Hematopoietic multipotent progenitor cell (in vitro differentiated cells): Measurements from ENCODE around the gene NECAP2. TPM values are rescaled to one million over a fixed set of nuclear protein-coding genes. Genes with fewer than 3 reads are reported as not detected.
"Not testable (repeated sequence)": the region's sequence is repeated elsewhere in the genome, so short reads cannot be mapped to it uniquely, and the experiment has no call there.

Experiments used
- DNase-seq, 3 donors: peaks; one replicate each; pipeline ENCODE4 v3.0.0-alpha.2; 2011 to 2015; ENCODE audit warnings: low read depth in 2 of 3, low spot score in 2 of 3
- total RNA-seq: library from RNA; depleted of rRNA; stranded (reverse); fragments of >200 nt; gene quantifications from one replicate; pipeline ENCODE4 v1.2.3, GENCODE V29; 2012

The NECAP2 gene
- total RNA-seq, 1 donor: 69.5 TPM

DNA sequence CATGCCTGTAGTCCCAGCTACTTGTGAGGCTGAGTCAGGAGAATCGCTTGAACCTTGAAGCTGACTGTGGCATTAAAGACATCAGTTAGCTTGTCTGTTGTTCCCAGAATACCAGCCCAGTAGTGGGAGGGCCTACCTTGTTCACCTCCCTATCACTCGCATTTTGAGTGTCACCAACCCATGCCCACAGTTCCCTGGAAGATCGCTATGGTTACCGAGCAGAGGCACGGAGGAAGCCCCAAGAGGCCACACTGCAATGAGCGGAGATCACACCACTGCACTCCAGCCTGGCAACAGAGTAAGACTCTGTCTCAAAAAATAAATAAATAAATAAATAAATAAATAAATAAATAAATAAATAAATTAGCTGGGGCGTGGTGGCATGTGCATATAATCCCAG, 52.4 kb downstream of the NECAP2 start:
- DNase-seq: not testable (repeated sequence)

DNA sequence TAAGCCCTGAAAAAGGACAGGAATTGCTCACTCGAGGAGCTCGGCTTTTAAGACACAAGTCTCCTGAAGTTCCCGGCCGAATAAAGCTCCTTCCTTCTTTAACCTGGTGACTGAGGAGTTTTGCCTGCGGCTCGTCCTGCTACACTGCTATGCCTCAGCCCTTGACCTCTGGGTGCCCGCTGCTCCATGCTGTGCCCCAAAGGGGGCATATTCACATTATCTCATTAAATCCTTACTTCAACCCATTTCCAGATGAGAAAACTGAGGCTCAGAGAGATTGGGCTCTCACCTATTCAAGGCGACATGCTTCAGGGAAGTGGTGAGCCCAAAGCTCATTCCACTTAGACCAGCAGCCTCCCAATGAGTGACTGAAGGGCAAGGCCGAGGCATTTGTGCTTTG, 53.2 kb downstream of the NECAP2 start:
- not testable (repeated sequence) for DNase-seq

DNA sequence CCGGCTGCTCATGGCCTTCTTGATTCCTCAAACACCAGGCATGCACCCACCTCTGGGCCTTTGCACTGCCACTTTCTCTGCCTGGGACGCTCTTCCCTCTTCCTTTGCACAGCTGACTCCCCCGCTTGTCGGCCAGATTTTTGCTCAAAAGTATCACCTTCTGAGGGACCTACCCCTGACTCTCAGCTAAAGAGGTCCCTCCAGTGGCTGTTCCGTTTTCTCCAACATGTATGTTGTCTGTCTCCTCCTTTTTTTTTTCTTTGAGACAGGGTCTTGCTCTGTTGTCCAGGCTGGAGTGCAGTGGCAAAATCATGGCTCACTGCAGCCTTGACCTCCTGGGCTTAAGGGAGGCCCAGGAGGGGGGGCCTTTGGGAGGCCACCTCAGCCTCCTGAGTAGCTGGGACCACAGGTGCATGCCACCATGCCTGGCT, 57.0 kb downstream of the NECAP2 start:
- DNase-seq: peak in 1 of 3 donors; percentile 21

DNA sequence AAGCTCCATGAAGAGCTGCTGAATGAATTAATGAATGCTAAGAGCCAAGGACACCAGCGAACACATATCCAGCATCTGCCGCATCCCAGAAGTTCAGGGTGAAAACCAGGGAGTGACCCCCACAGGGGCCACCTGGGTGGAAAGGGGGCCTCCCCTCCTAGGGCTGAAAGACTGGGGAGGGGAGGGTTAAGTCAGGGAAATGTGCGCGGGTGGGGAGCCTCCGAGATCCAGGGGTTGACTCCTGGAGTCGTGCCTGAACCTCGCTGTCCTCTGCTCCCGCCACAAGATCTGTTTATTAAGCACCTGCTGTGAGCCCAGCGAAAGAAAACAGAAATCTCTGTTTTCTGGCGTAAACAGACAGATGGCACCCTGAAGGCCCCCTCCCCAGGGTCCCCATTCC, 57.5 kb downstream of the NECAP2 start:
- not testable (repeated sequence) for DNase-seq

DNA sequence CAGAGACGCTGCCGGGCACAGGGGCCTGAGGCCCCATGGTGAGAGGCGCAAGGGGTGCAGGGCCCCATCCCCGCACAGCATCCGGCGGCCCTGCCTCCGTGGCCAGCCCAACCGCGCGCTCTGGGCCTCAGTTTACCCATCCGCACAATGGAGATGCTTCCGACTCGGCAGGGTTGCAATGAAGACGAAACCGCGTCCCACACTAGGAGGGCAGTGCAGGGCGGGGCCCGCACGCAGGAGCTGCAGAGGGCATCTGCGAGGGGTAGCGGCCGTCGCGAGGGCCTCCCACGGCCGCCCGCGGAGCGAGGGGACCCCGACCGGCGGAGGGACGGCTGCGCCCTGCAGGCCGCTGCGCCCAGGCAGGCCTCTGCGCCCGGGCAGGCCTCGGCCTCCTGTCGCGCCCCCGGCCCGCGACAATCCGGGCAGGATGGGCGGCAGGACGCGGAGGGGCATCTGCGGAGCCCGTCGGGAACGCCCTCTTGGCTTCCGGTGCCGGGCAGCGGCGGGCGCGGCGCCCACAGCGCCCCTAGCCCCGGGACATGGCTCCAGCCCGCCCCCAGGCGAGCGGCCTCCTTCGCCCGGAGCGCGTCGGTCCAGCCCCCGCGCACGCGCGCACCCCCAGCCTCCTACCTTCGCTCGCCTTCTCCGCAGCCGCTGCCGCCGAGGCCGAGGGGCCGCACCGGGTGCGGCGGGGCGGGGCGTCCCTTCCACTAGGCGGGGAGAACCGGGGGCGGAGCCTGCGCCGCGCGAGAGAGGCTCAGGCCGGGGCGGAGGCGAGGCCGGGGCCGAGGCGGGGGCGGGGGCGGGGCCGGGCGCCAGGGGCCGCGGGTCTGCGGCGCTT, 58.3 kb downstream of the NECAP2 start:
- DNase-seq: peak; percentile 59 to 87 (median 85)

DNA sequence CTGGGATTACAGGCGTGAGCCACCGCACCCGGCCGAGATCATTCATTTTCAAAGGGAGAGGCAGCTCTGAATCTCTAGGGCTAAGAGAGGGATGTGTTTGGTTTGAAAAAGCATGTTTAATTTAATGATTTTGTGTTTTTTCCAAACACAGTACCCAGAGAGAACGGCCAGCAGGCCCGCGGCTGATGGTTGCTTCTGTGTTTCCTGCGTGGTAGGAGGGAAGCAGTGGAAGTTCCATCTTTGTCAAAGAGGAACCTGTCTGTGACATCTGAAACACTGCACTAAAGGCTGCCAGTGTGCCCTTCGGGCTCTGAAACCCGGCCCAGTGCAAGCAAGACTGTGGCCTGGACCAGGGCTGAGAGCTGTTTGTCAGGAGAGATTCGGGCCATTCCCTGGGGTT, 59.9 kb downstream of the NECAP2 start:
- DNase-seq: peak in 1 of 3 donors; percentile 31

DNA sequence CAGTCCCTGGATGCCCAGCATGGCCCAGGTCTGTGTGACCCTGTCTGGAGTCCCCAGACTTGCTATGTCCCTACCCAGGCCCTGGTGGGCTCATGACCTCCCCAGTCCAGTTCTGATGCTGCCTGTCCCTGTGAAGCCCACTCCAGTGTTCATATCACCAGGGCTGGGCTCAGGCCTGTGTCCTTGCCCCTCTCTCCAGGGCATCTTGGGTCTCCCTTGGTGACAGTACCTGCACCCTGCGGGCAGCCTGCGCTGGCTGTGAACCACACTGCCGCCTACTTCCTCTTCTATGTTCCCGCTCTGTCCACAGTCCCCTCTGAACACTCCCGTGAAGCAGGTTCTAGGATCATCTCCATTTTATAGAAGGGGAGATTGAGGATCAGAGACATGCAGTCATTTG, 60.5 kb downstream of the NECAP2 start:
- DNase-seq: peak in 1 of 3 donors; percentile 20

DNA sequence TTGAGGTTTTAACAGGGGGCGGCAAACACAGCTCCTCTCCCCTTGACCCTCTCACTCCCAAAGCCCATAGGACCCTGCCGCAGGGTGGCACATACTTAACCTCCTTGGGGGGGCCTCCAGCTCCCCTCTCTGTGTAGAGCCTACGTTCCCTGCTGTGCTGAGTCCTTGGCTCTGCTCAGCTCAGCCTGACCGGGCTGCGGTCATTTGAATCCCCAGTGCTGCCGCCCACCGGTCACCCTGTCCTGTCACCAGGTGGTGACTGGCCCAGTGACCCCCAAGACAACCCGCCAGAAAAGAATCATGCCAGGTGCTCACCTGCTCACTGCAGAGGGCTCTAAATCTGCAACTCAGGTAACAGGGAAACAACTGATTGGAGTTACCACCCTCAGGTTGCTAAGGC, 60.9 kb downstream of the NECAP2 start:
- not testable (repeated sequence) for DNase-seq

DNA sequence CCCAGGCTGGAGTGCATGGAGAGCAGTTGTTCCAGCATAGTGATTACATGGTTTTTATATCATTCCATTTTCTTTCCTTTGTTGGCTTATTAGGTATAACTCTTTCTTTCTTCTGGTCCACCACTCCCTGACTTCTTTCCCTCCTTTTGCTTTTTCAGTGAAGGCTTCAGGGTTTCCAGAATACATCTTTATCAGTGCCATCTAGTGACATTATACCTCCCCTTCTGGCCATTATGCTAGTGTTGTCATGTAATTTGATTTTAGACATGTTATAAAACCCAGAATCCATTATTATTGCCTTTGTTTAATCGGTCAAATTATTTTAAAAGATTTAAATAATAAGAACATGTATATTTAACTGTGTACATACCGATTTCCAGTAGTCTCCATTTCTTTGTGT, 63.0 kb downstream of the NECAP2 start:
- no peak for DNase-seq

DNA sequence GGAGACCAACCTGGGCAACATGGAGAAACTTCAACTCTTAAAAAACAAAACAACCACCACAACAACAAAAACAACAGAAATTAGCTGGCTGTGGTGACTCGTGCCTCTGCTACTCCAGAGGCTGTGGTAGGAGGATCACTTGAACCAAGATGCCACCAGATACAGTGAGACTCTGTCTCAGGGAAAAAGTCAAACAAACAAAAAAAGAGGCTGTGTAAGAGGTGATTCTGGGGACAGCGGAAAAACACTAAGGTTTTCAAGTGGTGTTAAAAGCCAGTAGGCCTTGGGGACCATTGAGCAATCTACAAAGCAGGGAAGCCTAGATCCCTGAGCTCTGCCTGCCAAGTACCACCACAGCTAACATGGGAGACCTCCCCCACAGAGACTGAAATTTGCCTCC, 65.3 kb downstream of the NECAP2 start:
- DNase-seq: not testable (repeated sequence)

DNA sequence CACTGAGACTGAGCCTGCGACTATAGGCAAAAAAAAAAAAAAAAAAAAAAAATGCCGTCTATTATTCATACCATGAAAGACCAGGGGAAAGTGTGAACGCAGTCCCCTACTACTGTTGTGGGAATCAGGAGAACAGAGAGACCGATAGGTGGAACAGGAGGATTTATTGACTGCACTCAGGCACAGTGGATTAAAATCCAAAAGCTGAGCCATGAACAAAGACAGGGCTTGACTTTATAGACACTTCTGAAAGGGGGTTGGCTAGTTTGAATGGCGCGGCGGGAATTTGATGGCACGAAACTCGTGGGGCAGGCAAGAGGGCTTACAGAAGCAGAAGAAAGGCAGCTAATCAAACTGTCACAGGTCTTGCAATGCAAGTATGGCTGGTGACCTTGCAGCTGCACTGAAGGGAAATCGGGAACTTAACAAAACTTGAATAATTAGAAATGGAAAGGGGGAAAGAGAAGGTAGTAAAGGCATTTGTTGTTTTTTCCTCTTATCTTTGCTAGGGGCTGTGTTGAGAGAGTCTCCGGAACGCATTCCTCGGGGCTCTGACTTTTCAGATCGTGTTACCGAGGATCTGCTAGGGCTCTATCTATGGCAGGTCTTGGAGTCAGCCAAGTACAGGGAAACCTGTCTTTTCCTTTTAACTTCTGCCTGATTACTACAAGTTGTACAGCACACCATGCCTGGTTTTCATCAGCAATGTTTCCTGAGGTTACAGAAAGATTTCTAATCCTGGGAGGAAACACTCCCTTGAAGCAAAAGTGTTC, 66.0 kb downstream of the NECAP2 start:
- DNase-seq: peak in 1 of 3 donors; percentile 1

DNA sequence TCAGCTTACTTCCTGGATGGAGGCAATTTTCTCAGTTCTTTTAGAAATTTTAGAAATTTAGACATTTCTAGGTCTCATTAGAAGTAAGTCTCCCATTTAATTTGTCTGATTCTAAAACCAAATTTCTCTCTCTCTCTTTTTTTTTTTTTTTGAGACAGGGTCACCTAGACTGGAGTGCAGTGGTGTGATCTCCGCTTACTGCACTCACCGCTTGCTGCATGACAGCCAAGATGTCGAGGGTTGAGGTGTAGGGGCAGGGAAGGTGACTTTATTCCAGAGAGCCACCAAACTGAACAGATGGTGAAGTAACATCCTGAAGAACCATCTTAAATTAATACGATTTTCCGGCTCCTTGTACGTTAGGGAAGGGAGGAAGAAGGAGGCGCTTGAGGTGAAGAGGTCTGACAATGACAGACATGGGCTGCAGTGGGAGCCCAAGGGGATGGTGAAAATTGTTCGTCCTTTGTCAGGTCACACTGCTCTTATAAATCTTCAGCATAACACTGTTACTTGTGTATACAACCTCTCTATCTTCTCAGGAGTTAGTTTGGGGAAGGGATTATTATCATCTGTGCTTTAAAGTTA, 68.4 kb downstream of the NECAP2 start:
- peak in 1 of 3 donors; percentile 8 for DNase-seq

Other genes starting within 250 kb of the NECAP2 start
- 9.2 TPM for gene ARHGEF19, start 228.1 kb upstream of the NECAP2 start, total RNA-seq
- 20.7 TPM for gene CPLANE2, start 203.5 kb upstream of the NECAP2 start, total RNA-seq
- gene FBXO42, start 88.2 kb upstream of the NECAP2 start, total RNA-seq: 17.5 TPM
- 69.2 TPM for gene SZRD1, start 73.5 kb upstream of the NECAP2 start, total RNA-seq
- gene SPATA21, start 3.3 kb upstream of the NECAP2 start, total RNA-seq: not detected
- gene RNU1-1, start 73.6 kb downstream of the NECAP2 start, total RNA-seq: under 0.01 TPM
- 16.4 TPM for gene NBPF1, start 172.8 kb downstream of the NECAP2 start, total RNA-seq
- under 0.01 TPM for gene RNU1-3, start 226.2 kb downstream of the NECAP2 start, total RNA-seq